Mesothelial cell of epicardium (in vitro differentiated cells): ENCODE results near the gene ALPL. TPM values are rescaled to one million over a fixed set of nuclear protein-coding genes. Genes with fewer than 3 reads are reported as not detected.
"Not testable (repeated sequence)": the region's sequence is repeated elsewhere in the genome, so short reads cannot be mapped to it uniquely, and the experiment has no call there.

ENCODE experiments used
- DNase-seq, 2 experiments: peaks; one replicate each; pipeline ENCODE4 v3.0.0; 2021; ENCODE audit warnings: low spot score in 2 of 2; ENCODE audit not compliant: unreplicated experiment in 2 of 2
- H3K27ac Mint-ChIP-seq: 2 replicates; pipeline ENCODE4 v1.8.0; 2021; ENCODE audit warnings: mixed read lengths
- H3K27me3 Mint-ChIP-seq: 2 replicates; pipeline ENCODE4 v1.8.0; 2021; ENCODE audit warnings: low read depth, mixed read lengths
- H3K36me3 Mint-ChIP-seq: 2 replicates; pipeline ENCODE4 v1.8.0; 2021; ENCODE audit warnings: mixed read lengths
- H3K4me1 Mint-ChIP-seq: 2 replicates; pipeline ENCODE4 v1.8.0; 2021; ENCODE audit warnings: mixed read lengths
- H3K4me3 Mint-ChIP-seq: 2 replicates; pipeline ENCODE4 v1.8.0; 2021; ENCODE audit warnings: mild to moderate bottlenecking, moderate library complexity, mixed read lengths
- H3K9me3 Mint-ChIP-seq: 2 replicates; pipeline ENCODE4 v1.8.0; 2021; ENCODE audit warnings: mixed read lengths
- total RNA-seq: library from RNA; stranded (reverse); gene quantifications from 3 replicates; pipeline ENCODE4 v1.2.1, GENCODE V29; 2021
- TF ChIP-seq, protein P1 (sequence below): fragments of 200-600 bp; sonication (generic); IDR thresholded peaks from one replicate; pipeline ENCODE4 v1.5.0; 2021; ENCODE audit warnings: antibody characterized with exemption; ENCODE audit not compliant: unreplicated experiment

The ALPL gene
- total RNA-seq, 1 donor from 2014 or later: 0.89 TPM

DNA sequence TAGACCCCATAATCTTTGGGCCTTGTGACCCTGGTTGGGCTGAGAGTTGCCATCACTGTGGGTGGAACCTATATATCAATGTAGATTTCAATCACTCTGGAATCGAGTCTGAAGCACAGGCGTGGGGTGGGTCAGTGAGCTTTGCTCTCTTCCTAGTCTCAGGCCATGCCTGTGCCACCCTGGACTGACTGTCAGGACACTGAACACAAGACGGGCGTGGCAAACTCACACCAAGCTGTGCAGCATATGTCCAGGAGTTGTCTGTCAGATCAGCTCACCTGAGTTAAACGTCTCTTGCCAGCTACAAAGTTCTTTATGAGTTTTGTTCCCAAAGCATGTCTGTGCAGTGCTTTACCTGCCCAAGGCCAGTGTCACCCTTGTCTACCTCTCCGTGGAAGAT, 30.9 kb upstream of the ALPL start:
- no peak for DNase-seq
- TF ChIP-seq, protein P1, sequence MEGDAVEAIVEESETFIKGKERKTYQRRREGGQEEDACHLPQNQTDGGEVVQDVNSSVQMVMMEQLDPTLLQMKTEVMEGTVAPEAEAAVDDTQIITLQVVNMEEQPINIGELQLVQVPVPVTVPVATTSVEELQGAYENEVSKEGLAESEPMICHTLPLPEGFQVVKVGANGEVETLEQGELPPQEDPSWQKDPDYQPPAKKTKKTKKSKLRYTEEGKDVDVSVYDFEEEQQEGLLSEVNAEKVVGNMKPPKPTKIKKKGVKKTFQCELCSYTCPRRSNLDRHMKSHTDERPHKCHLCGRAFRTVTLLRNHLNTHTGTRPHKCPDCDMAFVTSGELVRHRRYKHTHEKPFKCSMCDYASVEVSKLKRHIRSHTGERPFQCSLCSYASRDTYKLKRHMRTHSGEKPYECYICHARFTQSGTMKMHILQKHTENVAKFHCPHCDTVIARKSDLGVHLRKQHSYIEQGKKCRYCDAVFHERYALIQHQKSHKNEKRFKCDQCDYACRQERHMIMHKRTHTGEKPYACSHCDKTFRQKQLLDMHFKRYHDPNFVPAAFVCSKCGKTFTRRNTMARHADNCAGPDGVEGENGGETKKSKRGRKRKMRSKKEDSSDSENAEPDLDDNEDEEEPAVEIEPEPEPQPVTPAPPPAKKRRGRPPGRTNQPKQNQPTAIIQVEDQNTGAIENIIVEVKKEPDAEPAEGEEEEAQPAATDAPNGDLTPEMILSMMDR: no peak
- H3K4me3 Mint-ChIP-seq: no peak overlapping the region
- H3K4me1 Mint-ChIP-seq: no peaks in the 10 kb centered on the region
- peaks cover 33% of the 10 kb centered on the region for H3K36me3 Mint-ChIP-seq
- H3K27ac Mint-ChIP-seq: no peak overlapping the region
- no peaks in the 10 kb centered on the region for H3K9me3 Mint-ChIP-seq
- peaks cover 4% of the 10 kb centered on the region for H3K27me3 Mint-ChIP-seq

DNA sequence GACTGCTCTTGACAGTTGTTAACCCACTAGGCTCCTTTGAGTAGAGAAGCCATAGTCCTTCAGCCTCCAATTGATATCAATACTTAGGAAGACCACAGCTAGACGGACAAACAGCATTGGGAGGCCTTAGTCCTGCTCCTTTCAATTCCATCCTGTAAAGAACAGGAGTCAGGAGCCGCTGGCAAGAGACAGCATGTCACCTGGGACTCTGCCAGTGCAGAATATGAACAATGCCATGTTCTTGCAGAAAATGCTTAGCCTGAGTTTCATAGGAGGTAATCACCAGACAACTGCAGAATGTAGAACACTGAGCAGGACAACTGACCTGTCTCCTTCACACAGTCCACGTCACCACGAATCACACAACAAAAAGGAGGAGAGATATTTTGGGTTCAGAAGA, 25.3 kb upstream of the ALPL start:
- not testable (repeated sequence) for H3K4me3 Mint-ChIP-seq, H3K9me3 Mint-ChIP-seq, H3K27ac Mint-ChIP-seq, H3K4me1 Mint-ChIP-seq, H3K27me3 Mint-ChIP-seq, DNase-seq, H3K36me3 Mint-ChIP-seq

DNA sequence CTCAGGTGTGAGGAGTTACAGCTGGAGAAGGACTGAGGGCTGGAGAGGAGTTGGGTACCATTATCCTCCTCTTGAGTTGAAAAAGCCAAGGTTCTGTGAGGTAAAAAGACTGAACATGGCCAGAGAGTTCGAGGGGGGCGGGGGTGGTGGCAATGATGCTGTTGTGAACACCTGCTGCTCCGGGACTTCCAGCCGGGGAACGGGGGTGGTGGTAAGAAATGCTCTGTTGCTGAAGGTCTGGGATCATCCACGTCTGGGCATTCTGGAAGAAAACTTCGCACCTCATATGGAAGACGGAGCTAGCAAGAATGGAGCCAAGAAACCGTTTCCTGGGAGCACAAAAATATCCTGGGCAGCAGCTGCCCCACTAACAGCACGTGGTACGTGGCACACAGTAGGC, 20.1 kb upstream of the ALPL start:
- Mint-ChIP-seq H3K4me1 (peaks cover 10% of the 10 kb centered on the region), H3K27ac (no peak overlapping the region), H3K36me3 (no peaks in the 10 kb centered on the region), H3K27me3 (peaks cover 8% of the 10 kb centered on the region), H3K4me3 (no peak overlapping the region), H3K9me3 (no peaks in the 10 kb centered on the region)
- no peak for DNase-seq
- TF ChIP-seq, protein P1: no peak

DNA sequence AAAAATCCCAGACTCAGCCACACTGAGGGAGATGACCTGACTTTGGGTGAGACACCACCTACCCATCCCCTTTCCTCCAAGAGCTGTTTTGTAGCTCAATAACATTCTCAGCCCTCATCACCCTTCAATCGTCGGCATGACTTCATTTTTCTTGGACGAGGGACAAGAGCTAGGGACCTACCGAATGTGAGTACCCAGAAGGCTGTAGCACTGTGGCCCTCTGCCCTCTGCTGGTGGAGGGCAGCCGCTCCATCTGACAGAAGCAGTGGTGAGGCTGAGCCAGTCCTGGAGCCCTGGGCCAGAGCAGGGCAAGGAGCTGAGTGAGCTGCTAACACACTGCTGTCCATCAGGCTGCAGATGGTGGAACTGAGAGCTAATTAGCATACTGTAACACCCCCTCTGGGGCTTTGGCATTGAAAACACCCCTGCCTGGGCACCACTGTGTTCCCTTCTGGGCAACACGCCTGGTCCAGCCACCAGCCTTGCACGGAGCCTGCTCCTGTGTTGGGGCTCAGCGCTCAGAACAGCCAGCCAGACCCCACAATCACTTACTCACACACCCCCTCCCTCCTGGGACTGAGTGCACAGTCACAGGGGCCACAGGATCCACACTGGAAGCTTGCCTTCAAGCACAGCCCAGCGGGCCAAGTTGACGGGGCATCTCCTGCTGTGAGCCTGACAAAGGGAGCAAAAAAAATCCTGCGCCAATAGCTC, 18.3 kb upstream of the ALPL start:
- no peak overlapping the region for H3K27ac Mint-ChIP-seq
- TF ChIP-seq, protein P1: no peak
- H3K27me3 Mint-ChIP-seq: peaks cover 10% of the 10 kb centered on the region
- DNase-seq: no peak
- H3K4me1 Mint-ChIP-seq: peaks cover 10% of the 10 kb centered on the region
- no peaks in the 10 kb centered on the region for H3K36me3 Mint-ChIP-seq
- H3K9me3 Mint-ChIP-seq: no peaks in the 10 kb centered on the region
- no peak overlapping the region for H3K4me3 Mint-ChIP-seq

DNA sequence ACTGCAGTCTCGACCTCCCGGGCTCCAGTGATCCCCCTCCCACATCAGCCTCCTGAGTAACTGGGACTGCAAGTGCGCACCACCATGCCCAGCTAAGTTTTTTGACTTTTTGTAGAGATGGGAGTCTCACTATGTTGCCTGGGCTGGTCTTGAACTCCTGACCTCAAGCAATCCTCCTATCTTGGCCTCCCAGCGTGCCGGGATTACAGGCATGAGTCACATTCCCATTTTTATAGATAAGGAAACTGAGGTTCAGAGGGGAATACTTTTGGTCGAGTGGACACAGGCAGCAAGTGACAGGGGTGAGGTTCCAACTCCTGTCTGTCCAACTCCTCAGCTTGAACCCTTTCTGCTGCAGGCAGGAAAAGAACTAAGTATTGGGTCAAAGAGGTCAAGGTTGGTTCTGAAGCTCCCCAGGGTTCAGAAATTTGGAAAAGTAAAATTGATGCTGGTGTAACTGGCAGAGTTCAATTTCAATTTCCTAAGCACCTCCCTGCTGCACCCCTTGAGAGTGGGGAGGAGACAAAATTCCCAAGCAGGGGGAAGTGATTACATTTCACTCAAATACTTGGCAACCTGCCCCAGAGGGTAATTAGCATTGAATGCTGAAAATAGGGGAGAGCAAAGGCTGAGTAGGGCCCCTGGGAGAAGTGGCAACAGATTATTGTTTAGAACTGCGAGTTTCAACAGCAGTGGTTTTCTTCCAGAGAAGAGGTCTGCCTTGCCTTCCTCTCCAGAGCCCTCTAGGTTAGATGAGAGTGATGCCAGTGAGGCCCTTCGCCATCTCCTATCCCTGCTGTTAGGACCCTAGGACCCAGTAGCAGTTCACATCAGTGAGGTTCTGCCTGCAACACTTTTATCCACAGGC, 17.5 kb upstream of the ALPL start:
- DNase-seq: no peak
- Mint-ChIP-seq H3K27me3 (peaks cover 10% of the 10 kb centered on the region), H3K9me3 (no peaks in the 10 kb centered on the region), H3K4me3 (no peak overlapping the region), H3K27ac (no peak overlapping the region), H3K36me3 (no peaks in the 10 kb centered on the region), H3K4me1 (peaks cover 10% of the 10 kb centered on the region)
- TF ChIP-seq, protein P1: no peak

DNA sequence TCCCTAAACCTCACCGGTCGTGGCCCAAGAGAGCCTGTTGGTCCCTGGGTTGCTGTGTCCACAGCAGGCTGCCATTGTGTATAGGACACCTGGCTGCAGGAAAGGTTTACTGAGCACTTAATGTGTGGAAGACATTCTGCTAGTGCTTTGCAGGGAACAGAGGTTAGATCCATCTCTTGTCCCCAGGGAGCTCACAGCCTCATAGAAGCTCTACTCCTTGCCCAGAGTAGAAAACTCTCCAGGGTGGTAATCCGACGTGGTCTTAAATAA, 16.9 kb upstream of the ALPL start:
- no peaks in the 10 kb centered on the region for H3K9me3 Mint-ChIP-seq
- peaks cover 10% of the 10 kb centered on the region for H3K4me1 Mint-ChIP-seq
- TF ChIP-seq, protein P1: no peak
- H3K36me3 Mint-ChIP-seq: no peaks in the 10 kb centered on the region
- no peak for DNase-seq
- H3K27ac Mint-ChIP-seq: no peak overlapping the region
- H3K27me3 Mint-ChIP-seq: peaks cover 10% of the 10 kb centered on the region
- no peak overlapping the region for H3K4me3 Mint-ChIP-seq
